NCI-H82 treated with DMSO at 0.1 percent for 48 hours (cell line): Measurements from ENCODE around the gene HIGD1A.

ENCODE experiments used
- DNase-seq: peaks from one replicate; lab custom pipeline; 2025; ENCODE audit not compliant: unreplicated experiment; lab: John Stamatoyannopoulos, UW

HIGD1A gene

GRCh38 chr3:42736531-42736930 lies 67.8 kb downstream of the HIGD1A start:
- DNase-seq, result no peak

- DNase-seq, result no peak
Observed at GRCh38 chr3:42736081-42736480, 68.2 kb downstream of the HIGD1A start.

GRCh38 chr3:42735615-42736014 lies 68.7 kb downstream of the HIGD1A start:
- no peak for DNase-seq

- no peak for DNase-seq
Observed at GRCh38 chr3:42735019-42735418, 69.3 kb downstream of the HIGD1A start.

GRCh38 chr3:42734263-42734860 lies 69.9 kb downstream of the HIGD1A start:
- no peak for DNase-seq

GRCh38 chr3:42733501-42734262 lies 70.6 kb downstream of the HIGD1A start:
- DNase-seq, result no peak
